ENCODE measurements around the gene MSRB1. TPM values are rescaled to one million over a fixed set of nuclear protein-coding genes. Genes with fewer than 3 reads are reported as not detected.
A peak's percentile ranks its signal among the peaks of the same experiment; 100 is the strongest.

The MSRB1 gene
- polyA plus RNA-seq, 2 of the 4 experiments (the other 2 are of a cell fraction): 27.7 to 37.5 TPM

DNA sequence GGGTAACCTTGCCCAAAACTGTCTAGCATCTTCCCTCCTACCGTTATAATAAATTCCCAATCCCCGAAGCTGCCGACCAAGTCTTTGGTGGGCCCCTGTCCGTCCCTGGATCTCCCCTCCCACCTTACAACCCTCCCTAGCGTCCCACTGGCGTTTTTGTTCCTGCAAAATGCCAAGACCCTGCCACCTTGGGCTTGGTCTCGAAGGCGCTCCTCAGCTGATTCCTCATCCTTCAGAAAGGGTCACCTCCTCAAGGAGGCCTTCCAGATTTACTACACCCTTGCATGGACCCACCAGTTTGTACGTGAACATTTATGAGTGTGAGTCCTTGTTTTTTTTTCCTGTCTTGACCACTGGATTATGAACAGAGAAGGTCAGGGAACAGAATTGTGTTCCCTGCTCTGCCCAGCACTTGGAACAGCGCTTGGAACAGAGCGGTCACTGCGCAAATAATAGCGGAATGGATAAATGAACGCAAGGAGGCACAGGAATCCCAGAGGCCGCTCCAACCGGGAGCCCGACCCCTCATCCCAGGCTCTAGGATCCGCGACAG lies 40.1 kb upstream of the MSRB1 start:
- H3K4me2 ChIP-seq: peak overlapping the region; percentile 86
- no peaks in the 10 kb centered on the region for H3K9me3 ChIP-seq
- POLR2A ChIA-PET: interaction anchor here (1.5 to 5.4 kb wide), 2 partner anchors 11 to 18 kb away, joined by 6 to 50 read pairs; partner anchors contain the start of genes RPS2 and TBL3
- peak overlapping the region; percentile 67 for H3K4me3 ChIP-seq
- ATAC-seq (no peak), DNase-seq (ENCODE audit: low read depth in 1 of 2, low spot score in 1 of 2) (no peak), FAIRE-seq (no peak)
- H3K27ac ChIP-seq: peak overlapping the region; percentile 86 to 94
- WGBS (ENCODE audit: missing lambda C conversion rate): 40% methylated on average over 19 of the region's 19 CpGs
- CTCF ChIA-PET: interaction anchor here (0.7 to 19.7 kb wide), 7 partner anchors 13 to 157 kb away, joined by 3 to 196 read pairs (median 4); partner anchors contain the start of gene ZNF598
- H3K4me1 ChIP-seq: peaks cover 30% of the 10 kb centered on the region
- TF ChIP-seq POLR2A (IDR thresholded peaks at IDR 0.05; ENCODE audit: low read length): 0 out of 2 replicates have a peak, but pooled peaks have one; percentile 15
- no peak for TF ChIP-seq MAZ (IDR thresholded peaks at IDR 0.05; ENCODE audit: borderline replicate concordance, low read depth, low read length)
- TF ChIP-seq HOXB5 (CRISPR knock-in tag; IDR thresholded peaks at IDR 0.05): no peak
- TF ChIP-seq CBX2 (IDR thresholded peaks at IDR 0.05; ENCODE audit: borderline replicate concordance, low read depth): no peak
- TF ChIP-seq, protein P1, sequence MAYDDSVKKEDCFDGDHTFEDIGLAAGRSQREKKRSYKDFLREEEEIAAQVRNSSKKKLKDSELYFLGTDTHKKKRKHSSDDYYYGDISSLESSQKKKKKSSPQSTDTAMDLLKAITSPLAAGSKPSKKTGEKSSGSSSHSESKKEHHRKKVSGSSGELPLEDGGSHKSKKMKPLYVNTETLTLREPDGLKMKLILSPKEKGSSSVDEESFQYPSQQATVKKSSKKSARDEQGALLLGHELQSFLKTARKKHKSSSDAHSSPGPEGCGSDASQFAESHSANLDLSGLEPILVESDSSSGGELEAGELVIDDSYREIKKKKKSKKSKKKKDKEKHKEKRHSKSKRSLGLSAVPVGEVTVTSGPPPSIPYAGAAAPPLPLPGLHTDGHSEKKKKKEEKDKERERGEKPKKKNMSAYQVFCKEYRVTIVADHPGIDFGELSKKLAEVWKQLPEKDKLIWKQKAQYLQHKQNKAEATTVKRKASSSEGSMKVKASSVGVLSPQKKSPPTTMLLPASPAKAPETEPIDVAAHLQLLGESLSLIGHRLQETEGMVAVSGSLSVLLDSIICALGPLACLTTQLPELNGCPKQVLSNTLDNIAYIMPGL (CRISPR knock-in tag; IDR thresholded peaks at IDR 0.05; ENCODE audit: borderline replicate concordance): no peak
- no peak for TF ChIP-seq JUN (IDR thresholded peaks at IDR 0.05)
- TF ChIP-seq ESRRA (IDR thresholded peaks at IDR 0.05; ENCODE audit: borderline replicate concordance, low read length): no peak
- peak; percentile 91 for TF ChIP-seq ZFP36 (IDR thresholded peaks at IDR 0.05; ENCODE audit: borderline replicate concordance, partially characterized antibody)

DNA sequence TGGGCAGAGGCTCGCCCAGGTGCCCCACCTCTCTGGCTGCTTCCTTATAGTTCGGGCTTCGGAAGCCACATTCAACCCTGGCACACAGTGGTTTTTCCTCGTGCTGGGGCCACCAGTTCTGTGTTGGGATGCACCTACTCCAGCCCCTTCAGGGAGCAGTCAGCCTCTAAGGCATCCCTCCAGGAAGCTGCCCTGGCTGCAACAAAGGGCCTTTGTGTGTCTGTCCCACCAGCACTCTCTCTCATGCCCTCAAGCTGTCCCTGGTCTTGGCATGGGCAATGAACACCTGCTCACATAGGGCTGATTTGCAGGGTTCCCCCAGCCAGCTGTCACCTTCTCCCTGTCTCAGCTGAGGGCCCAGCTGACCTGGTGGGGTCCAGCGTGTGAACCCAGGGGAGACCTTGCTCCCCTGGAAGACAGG lies 39.0 kb upstream of the MSRB1 start:
- H3K4me2 ChIP-seq: no peak overlapping the region
- FAIRE-seq (no peak), DNase-seq (ENCODE audit: low read depth in 1 of 2, low spot score in 1 of 2) (no peak), ATAC-seq (no peak)
- peak overlapping the region in 1 of 2 experiments; percentile 13; a peak in 1 of 6 replicates for H3K27ac ChIP-seq
- no peaks in the 10 kb centered on the region for H3K9me3 ChIP-seq
- ChIA-PET CTCF (interaction anchor here (1.1 to 19.7 kb wide), 5 partner anchors 10 to 156 kb away, joined by 3 to 196 read pairs (median 3); partner anchors contain the start of genes TBL3 and ZNF598), POLR2A (interaction anchor here (1.1 to 5.4 kb wide), 3 partner anchors 10 to 17 kb away, joined by 3 to 50 read pairs (median 13); partner anchors contain the start of genes RPS2 and TBL3)
- TF ChIP-seq FOSB (CRISPR knock-in tag; IDR thresholded peaks at IDR 0.05) (no peak), ZSCAN20 (CRISPR knock-in tag; IDR thresholded peaks at IDR 0.05) (no peak), SREBF2 (IDR thresholded peaks at IDR 0.05) (no peak), RNF2 (IDR thresholded peaks at IDR 0.05; ENCODE audit: borderline replicate concordance, low read depth) (no peak), CHD2 (IDR thresholded peaks at IDR 0.05; ENCODE audit: low read length, partially characterized antibody) (no peak), GATA3 (IDR thresholded peaks at IDR 0.05; ENCODE audit: borderline replicate concordance) (no peak), EHMT2 (IDR thresholded peaks at IDR 0.05; ENCODE audit: low read depth) (no peak), POLR2AphosphoS2 (conservative IDR thresholded peaks at IDR 0.05; ENCODE audit: low read length) (no peak), FOXS1 (CRISPR knock-in tag; IDR thresholded peaks at IDR 0.05) (no peak), EP300 (IDR thresholded peaks at IDR 0.05) (no peak), FOSL2 (IDR thresholded peaks at IDR 0.05) (no peak), FOSL2 (CRISPR knock-in tag; IDR thresholded peaks at IDR 0.05) (no peak), CBX2 (IDR thresholded peaks at IDR 0.05; ENCODE audit: borderline replicate concordance, low read depth) (no peak), KDM1A (IDR thresholded peaks at IDR 0.05; ENCODE audit: low read depth) (no peak), JUNB (IDR thresholded peaks at IDR 0.05) (no peak), RFX5 (IDR thresholded peaks at IDR 0.05) (no peak), EHF (CRISPR knock-in tag; IDR thresholded peaks at IDR 0.05) (no peak)
- TF ChIP-seq, protein P2, sequence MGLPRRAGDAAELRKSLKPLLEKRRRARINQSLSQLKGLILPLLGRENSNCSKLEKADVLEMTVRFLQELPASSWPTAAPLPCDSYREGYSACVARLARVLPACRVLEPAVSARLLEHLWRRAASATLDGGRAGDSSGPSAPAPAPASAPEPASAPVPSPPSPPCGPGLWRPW (IDR thresholded peaks at IDR 0.05): no peak
- TF ChIP-seq, protein P3, sequence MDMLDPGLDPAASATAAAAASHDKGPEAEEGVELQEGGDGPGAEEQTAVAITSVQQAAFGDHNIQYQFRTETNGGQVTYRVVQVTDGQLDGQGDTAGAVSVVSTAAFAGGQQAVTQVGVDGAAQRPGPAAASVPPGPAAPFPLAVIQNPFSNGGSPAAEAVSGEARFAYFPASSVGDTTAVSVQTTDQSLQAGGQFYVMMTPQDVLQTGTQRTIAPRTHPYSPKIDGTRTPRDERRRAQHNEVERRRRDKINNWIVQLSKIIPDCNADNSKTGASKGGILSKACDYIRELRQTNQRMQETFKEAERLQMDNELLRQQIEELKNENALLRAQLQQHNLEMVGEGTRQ (IDR thresholded peaks at IDR 0.05): no peak
- TF ChIP-seq, protein P4, sequence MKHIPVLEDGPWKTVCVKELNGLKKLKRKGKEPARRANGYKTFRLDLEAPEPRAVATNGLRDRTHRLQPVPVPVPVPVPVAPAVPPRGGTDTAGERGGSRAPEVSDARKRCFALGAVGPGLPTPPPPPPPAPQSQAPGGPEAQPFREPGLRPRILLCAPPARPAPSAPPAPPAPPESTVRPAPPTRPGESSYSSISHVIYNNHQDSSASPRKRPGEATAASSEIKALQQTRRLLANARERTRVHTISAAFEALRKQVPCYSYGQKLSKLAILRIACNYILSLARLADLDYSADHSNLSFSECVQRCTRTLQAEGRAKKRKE (CRISPR knock-in tag; IDR thresholded peaks at IDR 0.05; ENCODE audit: low read depth): no peak
- WGBS (ENCODE audit: missing lambda C conversion rate): 47% methylated on average over 5 of the region's 5 CpGs
- peaks cover 26% of the 10 kb centered on the region for H3K4me1 ChIP-seq
- no peak overlapping the region for H3K4me3 ChIP-seq

Data from A549 (cell line).